Measurements from ENCODE around the gene MDK.
A peak's percentile ranks its signal among the peaks of the same experiment; 100 is the strongest.

The MDK gene

DNA sequence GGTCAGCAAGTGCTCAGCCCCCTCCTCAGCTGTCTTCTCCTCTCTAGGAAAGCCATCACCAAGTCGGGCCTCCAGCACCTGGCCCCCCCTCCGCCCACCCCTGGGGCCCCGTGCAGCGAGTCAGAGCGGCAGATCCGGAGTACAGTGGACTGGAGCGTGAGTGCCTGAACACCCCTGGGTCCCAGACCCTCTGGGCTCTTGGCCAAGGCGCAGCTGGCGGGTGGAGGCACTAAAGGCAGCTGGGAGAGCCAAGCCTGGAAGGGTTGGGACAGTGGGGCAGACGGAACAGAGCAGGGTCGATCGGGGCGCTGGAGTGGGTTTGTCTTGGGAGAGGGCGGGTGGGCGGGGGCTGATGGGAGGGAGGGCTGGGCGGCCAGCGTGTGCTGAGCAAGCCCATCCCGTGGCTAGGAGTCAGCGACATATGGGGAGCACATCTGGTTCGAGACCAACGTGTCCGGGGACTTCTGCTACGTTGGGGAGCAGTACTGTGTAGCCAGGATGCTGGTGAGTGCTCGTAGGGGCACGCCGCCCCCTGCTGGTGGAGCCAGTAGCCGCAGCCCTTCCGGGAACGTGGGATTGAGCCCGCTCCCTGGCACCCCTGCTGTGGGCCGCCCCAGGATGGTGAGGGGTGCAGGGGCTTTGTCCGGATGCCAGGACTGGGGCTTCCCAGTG lies 14.1 kb upstream of the MDK start (continued):
- TF ChIP-seq ZNF596 (tag by site-specific recombination; IDR thresholded peaks at IDR 0.05) = no peak
- no peak for TF ChIP-seq ZNF132 (tag by site-specific recombination; IDR thresholded peaks at IDR 0.05; ENCODE audit: borderline replicate concordance)
- TF ChIP-seq ZFP41 (tag by site-specific recombination; IDR thresholded peaks at IDR 0.05; ENCODE audit: borderline replicate concordance) = no peak
- TF ChIP-seq SCRT1 (tag by site-specific recombination; IDR thresholded peaks at IDR 0.05; ENCODE audit: borderline replicate concordance) = no peak
- TF ChIP-seq KLF1 (tag by site-specific recombination; IDR thresholded peaks at IDR 0.05) = 0 out of 2 replicates have a peak, but pooled peaks have one; percentile 16
- TF ChIP-seq, protein P1, sequence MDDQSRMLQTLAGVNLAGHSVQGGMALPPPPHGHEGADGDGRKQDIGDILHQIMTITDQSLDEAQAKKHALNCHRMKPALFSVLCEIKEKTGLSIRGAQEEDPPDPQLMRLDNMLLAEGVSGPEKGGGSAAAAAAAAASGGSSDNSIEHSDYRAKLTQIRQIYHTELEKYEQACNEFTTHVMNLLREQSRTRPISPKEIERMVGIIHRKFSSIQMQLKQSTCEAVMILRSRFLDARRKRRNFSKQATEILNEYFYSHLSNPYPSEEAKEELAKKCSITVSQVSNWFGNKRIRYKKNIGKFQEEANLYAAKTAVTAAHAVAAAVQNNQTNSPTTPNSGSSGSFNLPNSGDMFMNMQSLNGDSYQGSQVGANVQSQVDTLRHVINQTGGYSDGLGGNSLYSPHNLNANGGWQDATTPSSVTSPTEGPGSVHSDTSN (CRISPR knock-in tag; IDR thresholded peaks at IDR 0.05) = 0 out of 2 replicates have a peak, but pooled peaks have one; percentile 26
- TF ChIP-seq TCF7L2 (IDR thresholded peaks at IDR 0.05; ENCODE audit: borderline replicate concordance, low read depth, low read length) = no peak
- TF ChIP-seq, protein P2, sequence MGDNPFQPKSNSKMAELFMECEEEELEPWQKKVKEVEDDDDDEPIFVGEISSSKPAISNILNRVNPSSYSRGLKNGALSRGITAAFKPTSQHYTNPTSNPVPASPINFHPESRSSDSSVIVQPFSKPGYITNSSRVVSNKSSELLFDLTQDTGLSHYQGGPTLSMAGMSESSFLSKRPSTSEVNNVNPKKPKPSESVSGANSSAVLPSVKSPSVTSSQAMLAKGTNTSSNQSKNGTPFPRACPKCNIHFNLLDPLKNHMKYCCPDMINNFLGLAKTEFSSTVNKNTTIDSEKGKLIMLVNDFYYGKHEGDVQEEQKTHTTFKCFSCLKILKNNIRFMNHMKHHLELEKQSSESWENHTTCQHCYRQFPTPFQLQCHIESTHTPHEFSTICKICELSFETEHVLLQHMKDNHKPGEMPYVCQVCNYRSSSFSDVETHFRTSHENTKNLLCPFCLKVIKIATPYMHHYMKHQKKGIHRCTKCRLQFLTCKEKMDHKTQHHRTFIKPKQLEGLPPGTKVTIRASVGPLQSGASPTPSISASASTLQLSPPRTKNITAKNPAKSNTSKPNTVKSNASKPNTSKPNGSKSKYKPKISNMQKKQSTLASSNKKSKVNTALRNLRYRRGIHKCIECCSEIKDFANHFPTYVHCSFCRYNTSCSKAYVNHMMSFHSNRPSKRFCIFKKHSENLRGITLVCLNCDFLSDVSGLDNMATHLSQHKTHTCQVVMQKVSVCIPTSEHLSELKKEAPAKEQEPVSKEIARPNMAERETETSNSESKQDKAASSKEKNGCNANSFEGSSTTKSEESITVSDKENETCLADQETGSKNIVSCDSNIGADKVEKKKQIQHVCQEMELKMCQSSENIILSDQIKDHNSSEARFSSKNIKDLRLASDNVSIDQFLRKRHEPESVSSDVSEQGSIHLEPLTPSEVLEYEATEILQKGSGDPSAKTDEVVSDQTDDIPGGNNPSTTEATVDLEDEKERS (tag by site-specific recombination; IDR thresholded peaks at IDR 0.05) = no peak
- TF ChIP-seq GLI2 (tag by site-specific recombination; IDR thresholded peaks at IDR 0.05; ENCODE audit: borderline replicate concordance, low read depth) = no peak

DNA sequence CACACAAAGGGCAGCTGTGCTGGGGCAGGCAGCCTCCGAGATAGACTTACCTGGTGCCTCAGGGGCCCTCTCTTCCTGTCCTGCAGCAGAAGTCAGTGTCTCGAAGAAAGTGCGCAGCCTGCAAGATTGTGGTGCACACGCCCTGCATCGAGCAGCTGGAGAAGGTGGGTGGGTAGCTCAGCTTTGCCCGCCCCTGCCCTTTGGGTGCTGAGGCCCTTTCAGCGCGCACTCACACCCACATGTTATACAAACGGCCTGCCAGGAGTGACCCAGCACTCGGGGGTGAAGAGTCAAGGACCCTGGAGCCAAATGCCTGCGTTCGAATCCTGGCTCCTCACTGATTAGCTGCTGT lies 13.6 kb upstream of the MDK start:
- H3K27ac ChIP-seq (ENCODE audit: extremely low read depth, low read depth, low read length) = no peak overlapping the region
- H3K4me3 ChIP-seq (ENCODE audit: low read depth, low read length) = no peak overlapping the region
- TF ChIP-seq, protein P1 (CRISPR knock-in tag; IDR thresholded peaks at IDR 0.05) = 0 out of 2 replicates have a peak, but pooled peaks have one; percentile 12
- TF ChIP-seq, protein P3, sequence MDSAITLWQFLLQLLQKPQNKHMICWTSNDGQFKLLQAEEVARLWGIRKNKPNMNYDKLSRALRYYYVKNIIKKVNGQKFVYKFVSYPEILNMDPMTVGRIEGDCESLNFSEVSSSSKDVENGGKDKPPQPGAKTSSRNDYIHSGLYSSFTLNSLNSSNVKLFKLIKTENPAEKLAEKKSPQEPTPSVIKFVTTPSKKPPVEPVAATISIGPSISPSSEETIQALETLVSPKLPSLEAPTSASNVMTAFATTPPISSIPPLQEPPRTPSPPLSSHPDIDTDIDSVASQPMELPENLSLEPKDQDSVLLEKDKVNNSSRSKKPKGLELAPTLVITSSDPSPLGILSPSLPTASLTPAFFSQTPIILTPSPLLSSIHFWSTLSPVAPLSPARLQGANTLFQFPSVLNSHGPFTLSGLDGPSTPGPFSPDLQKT (IDR thresholded peaks at IDR 0.05; ENCODE audit: borderline replicate concordance, low read depth, low read length) = no peak
- no peaks in the 10 kb centered on the region for H3K9me3 ChIP-seq (ENCODE audit: control insufficient read depth, insufficient read depth, low read depth, low read length)
- ChIA-PET POLR2A (no interaction called here), CTCF (interaction anchor here (0.6 to 5.6 kb wide), 20 partner anchors 9 to 1440 kb away, joined by 3 to 98 read pairs (median 3); partner anchors contain the start of genes CHRM4 and DGKZ)
- H3K4me1 ChIP-seq (ENCODE audit: control insufficient read depth, insufficient read depth, low read length) = no peaks in the 10 kb centered on the region
- H3K36me3 ChIP-seq (ENCODE audit: control insufficient read depth in 2 of 2, insufficient read depth in 1 of 2, low read length in 2 of 2) = peaks cover 0 to 50% of the 10 kb centered on the region in 2 experiments; a peak in 1 of 3 replicates

GRCh38 chr11:46369458-46370152 lies 11.9 kb upstream of the MDK start:
- POLR2A ChIA-PET = no interaction called here
- TF ChIP-seq ZNF624 (tag by site-specific recombination; IDR thresholded peaks at IDR 0.05) = no peak
- peak; percentile 14; the same call in 1 of the 2 replicates for TF ChIP-seq SP2 (tag by site-specific recombination; IDR thresholded peaks at IDR 0.05)
- no peak for TF ChIP-seq ZNF404 (tag by site-specific recombination; IDR thresholded peaks at IDR 0.05)
- no peak for TF ChIP-seq YY2 (tag by site-specific recombination; IDR thresholded peaks at IDR 0.05)
- no peak for TF ChIP-seq ZNF513 (tag by site-specific recombination; IDR thresholded peaks at IDR 0.05)
- no peak for TF ChIP-seq ZNF561 (tag by site-specific recombination; IDR thresholded peaks at IDR 0.05; ENCODE audit: borderline replicate concordance)
- TF ChIP-seq ZFP41 (tag by site-specific recombination; IDR thresholded peaks at IDR 0.05; ENCODE audit: borderline replicate concordance) = no peak
- TF ChIP-seq ZFHX2 (tag by site-specific recombination; conservative IDR thresholded peaks at IDR 0.05) = peak; percentile 53
- no peak for TF ChIP-seq GLIS1 (tag by site-specific recombination; IDR thresholded peaks at IDR 0.05)
- peak; percentile 76 for TF ChIP-seq CTCF (tag by site-specific recombination; IDR thresholded peaks at IDR 0.05)
- no peak for TF ChIP-seq HOXA7 (CRISPR knock-in tag; IDR thresholded peaks at IDR 0.05; ENCODE audit: borderline replicate concordance)

More at GRCh38 chr11:46369458-46370152, 11.9 kb upstream of the MDK start:
- H3K27ac ChIP-seq (ENCODE audit: extremely low read depth, low read depth, low read length) = no peak overlapping the region
- CTCF ChIA-PET = interaction anchor here (0.6 to 5.6 kb wide), 11 partner anchors 8 to 512 kb away, joined by 3 to 98 read pairs (median 5); partner anchors contain the start of genes CHRM4 and DGKZ
- peaks cover 0 to 56% of the 10 kb centered on the region in 2 experiments; a peak in 1 of 3 replicates for H3K36me3 ChIP-seq (ENCODE audit: control insufficient read depth in 2 of 2, insufficient read depth in 1 of 2, low read length in 2 of 2)
- no peak overlapping the region for H3K4me3 ChIP-seq (ENCODE audit: low read depth, low read length)
- no peaks in the 10 kb centered on the region for H3K9me3 ChIP-seq (ENCODE audit: control insufficient read depth, insufficient read depth, low read depth, low read length)
- no peaks in the 10 kb centered on the region for H3K4me1 ChIP-seq (ENCODE audit: control insufficient read depth, insufficient read depth, low read length)
